H1 (cell line): Measurements from ENCODE around the gene DNAI1. TPM values are rescaled to one million over a fixed set of nuclear protein-coding genes. Genes with fewer than 3 reads are reported as not detected.

ENCODE experiments used
- CTCF ChIA-PET: fragments of 300-600 bp; sonication (Branson Sonifier 250); formaldehyde crosslinking; loops from one replicate; lab custom pipeline; 2021; ENCODE audit not compliant: partially characterized antibody; lab: Charles Lee
- POLR2A ChIA-PET: fragments of 300-600 bp; sonication (Branson Sonifier 250); formaldehyde crosslinking; loops from one replicate; lab custom pipeline; 2021; ENCODE audit warnings: inconsistent platforms; ENCODE audit not compliant: partially characterized antibody; lab: Charles Lee
- DNase-seq, 2 experiments: peaks; one replicate each; pipeline versions ENCODE4 v3.0.0 to v3.0.0-alpha.2; 2010 to 2022; ENCODE audit warnings: low spot score in 2 of 2, low read depth in 1 of 2, mixed read lengths in 1 of 2
- FAIRE-seq: peaks from 2 replicates; lab custom pipeline; 2011; peaks lifted over from hg19 to GRCh38; lab: Jason Lieb, UNC
- H2AFZ ChIP-seq: 2 replicates; pipeline ENCODE4 v1.8.1; 2012; ENCODE audit warnings: low read length, inconsistent platforms
- H2AK5ac ChIP-seq: 2 replicates; pipeline ENCODE4 v1.6.1; 2013; ENCODE audit warnings: low read depth, low read length
- H2BK120ac ChIP-seq: replicated peaks from 2 replicates; pipeline ENCODE3; 2013; ENCODE audit warnings: low read depth, low read length, inconsistent platforms
- H2BK12ac ChIP-seq: 2 replicates; pipeline ENCODE4 v1.6.1; 2013; ENCODE audit warnings: low read depth, low read length
- H2BK15ac ChIP-seq: 2 replicates; pipeline ENCODE4 v1.6.1; 2013; ENCODE audit warnings: low read length
- H2BK20ac ChIP-seq: 2 replicates; pipeline ENCODE4 v1.6.1; 2013; ENCODE audit warnings: low read length
- H2BK5ac ChIP-seq: 2 replicates; pipeline ENCODE4 v1.6.1; 2013; ENCODE audit warnings: low read depth, low read length
- H3K14ac ChIP-seq: 2 replicates; pipeline ENCODE4 v1.6.1; 2013; ENCODE audit warnings: inconsistent platforms; ENCODE audit not compliant: insufficient read length
- H3K18ac ChIP-seq: 2 replicates; pipeline ENCODE4 v1.6.1; 2013; ENCODE audit warnings: low read length; ENCODE audit errors: extremely low read depth
- H3K23ac ChIP-seq: 2 replicates; pipeline ENCODE4 v1.6.1; 2013; ENCODE audit warnings: inconsistent platforms; ENCODE audit not compliant: insufficient read length
- H3K23me2 ChIP-seq: 2 replicates; pipeline ENCODE4 v1.6.1; 2013; ENCODE audit warnings: low read depth, low read length
- H3K27ac ChIP-seq: 2 replicates; pipeline ENCODE4 v1.6.1; 2011; ENCODE audit warnings: low read depth, low read length, inconsistent platforms
- H3K27me3 ChIP-seq, 4 experiments: replicated peaks in 1 of 4; 1 replicate in 1 of 4; 2 replicates in 3 of 4; pipeline versions ENCODE4 v1.6.1 to v1.8.1; 2011 to 2013; ENCODE audit warnings: low read length in 3 of 4, mild to moderate bottlenecking in 3 of 4, inconsistent platforms in 2 of 4, mixed read lengths in 2 of 4, moderate library complexity in 1 of 4; ENCODE audit not compliant: control insufficient read depth in 3 of 4, insufficient read depth in 3 of 4; ENCODE audit errors: extremely low read depth in 1 of 4
- H3K36me3 ChIP-seq, 4 experiments: 2 replicates each; pipeline versions ENCODE4 v1.6.1 to v1.8.1; 2011 to 2013; ENCODE audit warnings: mild to moderate bottlenecking in 4 of 4, low read length in 3 of 4, moderate library complexity in 2 of 4, control low read depth in 1 of 4, inconsistent platforms in 1 of 4; ENCODE audit not compliant: insufficient read depth in 4 of 4, control insufficient read depth in 2 of 4
- H3K4ac ChIP-seq: replicated peaks from 2 replicates; pipeline ENCODE3; 2013; ENCODE audit warnings: low read length, low read depth, mixed read lengths, inconsistent platforms; ENCODE audit not compliant: insufficient read length
- H3K4me1 ChIP-seq, 4 experiments: replicated peaks in 1 of 4; 1 replicate in 1 of 4; 2 replicates in 3 of 4; pipeline versions ENCODE4 v1.6.1 to v1.8.1; 2011 to 2013; ENCODE audit warnings: low read length in 3 of 4, inconsistent platforms in 2 of 4, mixed read lengths in 1 of 4; ENCODE audit not compliant: insufficient read depth in 4 of 4, control insufficient read depth in 3 of 4
- H3K4me2 ChIP-seq, 2 experiments: 2 replicates each; pipeline versions ENCODE4 v1.6.1 to v1.8.1; 2011 to 2013; ENCODE audit warnings: low read depth in 2 of 2, low read length in 2 of 2, control low read depth in 1 of 2, inconsistent platforms in 1 of 2, mild to moderate bottlenecking in 1 of 2; ENCODE audit not compliant: insufficient read depth in 1 of 2
- H3K4me3 ChIP-seq, 4 experiments: fragments of 200-600, 300-600 bp in 1 of 4; sonication (generic), shearing (Covaris generic), sonication (Bioruptor Twin) in 1 of 4; 2 replicates each; pipeline versions ENCODE4 v1.5.1 to v1.8.1; 2011 to 2016; ENCODE audit warnings: low read length in 4 of 4, low read depth in 3 of 4, control low read depth in 2 of 4, inconsistent platforms in 2 of 4, mild to moderate bottlenecking in 2 of 4, mixed read lengths in 1 of 4, moderate library complexity in 1 of 4; ENCODE audit not compliant: insufficient read depth in 2 of 4; ENCODE audit errors: extremely low read depth in 1 of 4
- H3K56ac ChIP-seq: replicated peaks from 2 replicates; pipeline ENCODE3; 2013; ENCODE audit warnings: low read depth, mild to moderate bottlenecking, mixed read lengths, low read length, inconsistent platforms; ENCODE audit not compliant: insufficient read length
- H3K79me1 ChIP-seq: 2 replicates; pipeline ENCODE4 v1.6.1; 2013; ENCODE audit warnings: low read depth, low read length, control low read depth
- H3K79me2 ChIP-seq, 2 experiments: 2 replicates each; pipeline versions ENCODE4 v1.6.1 to v1.8.1; 2012 to 2013; ENCODE audit warnings: low read length in 2 of 2, mild to moderate bottlenecking in 2 of 2, inconsistent platforms in 1 of 2; ENCODE audit not compliant: insufficient read depth in 2 of 2, control insufficient read depth in 1 of 2
- H3K9ac ChIP-seq, 4 experiments: replicated peaks in 1 of 4; 1 replicate in 1 of 4; 2 replicates in 3 of 4; pipeline versions ENCODE4 v1.6.1 to v1.8.1; 2011 to 2013; ENCODE audit warnings: low read depth in 3 of 4, low read length in 3 of 4, control low read depth in 2 of 4, mild to moderate bottlenecking in 2 of 4, moderate library complexity in 2 of 4, inconsistent platforms in 1 of 4; ENCODE audit errors: extremely low read depth in 1 of 4
- H3K9me3 ChIP-seq, 2 experiments: 2 replicates each; pipeline versions ENCODE4 v1.6.1 to v1.8.1; 2012 to 2013; ENCODE audit warnings: mild to moderate bottlenecking in 2 of 2, moderate library complexity in 2 of 2, control low read depth in 1 of 2, inconsistent platforms in 1 of 2, low read depth in 1 of 2, low read length in 1 of 2, mixed read lengths in 1 of 2; ENCODE audit not compliant: insufficient read depth in 2 of 2
- H4K20me1 ChIP-seq, 2 experiments: replicated peaks in 1 of 2; 2 replicates each; pipeline versions ENCODE3 to v1.8.1; 2011 to 2013; ENCODE audit warnings: inconsistent platforms in 2 of 2, low read length in 2 of 2, mild to moderate bottlenecking in 1 of 2; ENCODE audit not compliant: insufficient read depth in 2 of 2, control insufficient read depth in 1 of 2
- H4K5ac ChIP-seq: 2 replicates; pipeline ENCODE4 v1.6.1; 2013; ENCODE audit warnings: low read length, low read depth, mixed read lengths, inconsistent platforms; ENCODE audit not compliant: insufficient read length
- H4K8ac ChIP-seq: 2 replicates; pipeline ENCODE4 v1.8.0; 2013; ENCODE audit warnings: mild to moderate bottlenecking, moderate library complexity, low read length, inconsistent platforms; ENCODE audit not compliant: insufficient read depth; ENCODE audit errors: extremely low read depth
- H4K91ac ChIP-seq: replicated peaks from 2 replicates; pipeline ENCODE3; 2013; ENCODE audit warnings: low read length, mixed read lengths, inconsistent platforms; ENCODE audit not compliant: insufficient read length
- BCL11A ChIP-seq, 2 experiments: IDR thresholded peaks; one replicate each; pipeline ENCODE4 v1.6.1; 2011; ENCODE audit warnings: low read depth in 2 of 2, low read length in 2 of 2, mild to moderate bottlenecking in 2 of 2
- CBX5 ChIP-seq: fragments of 300-800, 300-1000 bp; sonication (generic); IDR thresholded peaks from 2 replicates; pipeline ENCODE4 v1.7.1; 2016; ENCODE audit warnings: antibody characterized with exemption, low read length, low read depth
- E2F6 ChIP-seq: IDR thresholded peaks from 2 replicates; pipeline ENCODE4 v1.6.1; 2012; ENCODE audit warnings: inconsistent platforms
- GABPA ChIP-seq: IDR thresholded peaks from 2 replicates; pipeline ENCODE4 v1.6.1; 2011; ENCODE audit warnings: mild to moderate bottlenecking, low read length, moderate library complexity, borderline replicate concordance; ENCODE audit not compliant: insufficient read depth
- KDM1A ChIP-seq: fragments of 200-600, 300-600 bp; sonication (generic); IDR thresholded peaks from 2 replicates; pipeline ENCODE4 v1.7.1; 2016; ENCODE audit warnings: mild to moderate bottlenecking, low read length, borderline replicate concordance
- MAX ChIP-seq: IDR thresholded peaks from 2 replicates; pipeline ENCODE4 v1.6.1; 2012; ENCODE audit warnings: inconsistent platforms
- RAD21 ChIP-seq, 2 experiments: IDR thresholded peaks in 1 of 2; conservative IDR thresholded peaks in 1 of 2; 2 replicates each; pipeline ENCODE4 v1.6.1; 2011; ENCODE audit warnings: low read depth in 2 of 2, low read length in 2 of 2, improper control_type of control experiment in 1 of 2, inconsistent platforms in 1 of 2, mild to moderate bottlenecking in 1 of 2, moderate library complexity in 1 of 2
- SIX5 ChIP-seq: IDR thresholded peaks from 2 replicates; pipeline ENCODE4 v1.6.1; 2011; ENCODE audit warnings: mild to moderate bottlenecking, low read depth, low read length
- TBP ChIP-seq: IDR thresholded peaks from 2 replicates; pipeline ENCODE4 v1.6.1; 2011; ENCODE audit warnings: low read depth, low read length, improper control_type of control experiment
- TCF12 ChIP-seq: IDR thresholded peaks from 2 replicates; pipeline ENCODE4 v1.6.1; 2011; ENCODE audit warnings: low read depth, mild to moderate bottlenecking, low read length
- USF2 ChIP-seq: IDR thresholded peaks from 2 replicates; pipeline ENCODE4 v1.6.1; 2011; ENCODE audit warnings: low read length, improper control_type of control experiment
- WGBS, 2 experiments: shearing (Covaris generic) in 1 of 2; methylation state at CpG; one replicate each; pipeline versions ENCODE4 v1.1.6 to v1.1.7; 2013 to 2015; ENCODE audit warnings: low lambda C conversion rate in 2 of 2, mixed read lengths in 2 of 2, inconsistent platforms in 1 of 2, low coverage in 1 of 2, missing lambda C conversion rate in 1 of 2; ENCODE audit not compliant: insufficient replicate concordance in 2 of 2, insufficient coverage in 1 of 2, insufficient read length in 1 of 2; ENCODE audit errors: extremely low coverage in 1 of 2, missing lambda C conversion rate in 1 of 2; 5-methylcytosine and 5-hydroxymethylcytosine counted together
- polyA plus RNA-seq, 7 experiments: library from polyadenylated mRNA; depleted of rRNA in 3 of 7; stranded (reverse) in 5 of 7; unstranded in 2 of 7; fragments of >200 nt in 5 of 7; fragments of 200-250 nt in 2 of 7; gene quantifications; 1 replicate in 5 of 7; 2 replicates in 1 of 7; 4 replicates in 1 of 7; pipeline versions ENCODE4 v1.2.1 to v1.2.3, GENCODE V29; 2011 to 2013; ENCODE audit warnings: missing spikeins in 2 of 7, mixed read lengths in 2 of 7
- total RNA-seq: library from RNA; stranded (reverse); fragmentation: NEBNext Ultra II Directional; extraction: Animal tissue kit (Norgen Biotek cat#: 25700); gene quantifications from 2 replicates; pipeline ENCODE4 v1.2.1, GENCODE V29; 2021

Gene DNAI1
- total and polyA plus RNA-seq, 2 of the 8 experiments (the other 6 are each of a cell fraction or from before 2014, with no cell fraction given) = 0.37 to 0.54 TPM

- ChIA-PET CTCF (interaction anchor here (0.8 to 11.9 kb wide), 32 partner anchors 7 to 159 kb away, joined by 3 to 241 read pairs (median 8); partner anchors contain the start of genes CNTFR and SIGMAR1), POLR2A (interaction anchor here (1.1 to 1.6 kb wide), 2 partner anchors 22 to 48 kb away, joined by 3 to 6 read pairs; no protein-coding TSS in a partner anchor)
- H2BK15ac ChIP-seq = no peak overlapping the region
- H3K4ac ChIP-seq = no peak overlapping the region
- peaks cover 5 to 32% (median 20%) of the 10 kb centered on the region in 4 experiments for H3K4me1 ChIP-seq
- H3K9me3 ChIP-seq = 0 out of 4 replicates have a peak, but pooled peaks cover 0 to 3% of the 10 kb centered on the region in 2 experiments
- H3K9ac ChIP-seq = no peak overlapping the region
- no peak overlapping the region for H2AK5ac ChIP-seq
- no peak overlapping the region for H3K14ac ChIP-seq
- H3K36me3 ChIP-seq = no peaks in the 10 kb centered on the region
- H3K27me3 ChIP-seq = peaks cover 0 to 3% (median 1%) of the 10 kb centered on the region in 4 experiments; a peak in 3 of 7 replicates
- no peak overlapping the region for H3K18ac ChIP-seq
- no peak overlapping the region for H2AFZ ChIP-seq
- no peaks in the 10 kb centered on the region for H3K23me2 ChIP-seq
- H2BK20ac ChIP-seq = no peak overlapping the region
- H3K79me1 ChIP-seq = no peaks in the 10 kb centered on the region
- H3K79me2 ChIP-seq = no peaks in the 10 kb centered on the region
- H3K4me2 ChIP-seq = no peak overlapping the region
- no peak overlapping the region for H4K8ac ChIP-seq
- no peak overlapping the region for H2BK120ac ChIP-seq
- H4K20me1 ChIP-seq = no peaks in the 10 kb centered on the region
- no peak overlapping the region for H3K23ac ChIP-seq
- no peak overlapping the region for H2BK12ac ChIP-seq
- no peak overlapping the region for H4K5ac ChIP-seq
- H3K4me3 ChIP-seq = no peak overlapping the region
- FAIRE-seq (no peak), DNase-seq (no peak)
- WGBS, 2 experiments = 84% methylated on average over 5 of the region's 5 CpGs; no CpG with 5 or more reads in 1 of the 2 experiments
- H4K91ac ChIP-seq = no peak overlapping the region
- no peak overlapping the region for H2BK5ac ChIP-seq
- H3K56ac ChIP-seq = no peak overlapping the region
- H3K27ac ChIP-seq = no peak overlapping the region
- TF ChIP-seq GABPA (no peak), USF2 (no peak), MAX (no peak), KDM1A (no peak), TCF12 (no peak), TBP (no peak), BCL11A (IDR thresholded peaks at IDR 0.05; ENCODE audit: low read depth in 2 of 2, low read length in 2 of 2) (no peak), SIX5 (no peak), RAD21 (IDR thresholded peaks at IDR 0.05 in 1 of 2, conservative IDR thresholded peaks at IDR 0.05 in 1 of 2; ENCODE audit: low read depth in 2 of 2, low read length in 2 of 2) (no peak), E2F6 (no peak), CBX5 (no peak)
These were observed 104.7 kb downstream of the DNAI1 start for GRCh38 chr9:34563262-34563661.
